ENCODE results near the gene PGAP6. TPM values are rescaled to one million over a fixed set of nuclear protein-coding genes. Genes with fewer than 3 reads are reported as not detected.

The PGAP6 gene
- 24.8 to 39.9 TPM (median 34.7 TPM) in 5 replicates for total RNA-seq (2022; extraction: Qiagen RNA extraction)

GRCh38 chr16:381789-382717, at the start of gene PGAP6:
Gene PGAP6, minus strand, starts transcription at chr16:381978. Its CDS starts 157 bp downstream, at chr16:381821.

GRCh38 chr16:425082-425718, 43.4 kb upstream of the PGAP6 start, which contains the start of gene RAB11FIP3:
Gene RAB11FIP3, plus strand, starts transcription at chr16:425649. Its CDS starts 358 bp downstream, at chr16:426007.

GRCh38 chr16:401468-402348, 19.9 kb upstream of the PGAP6 start, which contains the start of gene DECR2:
Gene DECR2, plus strand, starts transcription at chr16:401885. Its CDS starts 79 bp downstream, at chr16:401964.

GRCh38 chr16:397135-397661, 15.4 kb upstream of the PGAP6 start, which contains the start of gene NME4:
Gene NME4, plus strand, starts transcription at chr16:397199. Its CDS starts 24 bp downstream, at chr16:397223.

GRCh38 chr16:370443-370842, 11.3 kb downstream of the PGAP6 start, which contains the start of gene MRPL28:
Gene MRPL28, minus strand, starts transcription at chr16:370538. Its CDS starts 320 bp downstream, at chr16:370218.

GRCh38 chr16:352547-353403, 29.0 kb downstream of the PGAP6 start, which contains the start of gene AXIN1:
Gene AXIN1, minus strand, starts transcription at chr16:352723. Its CDS starts 5,698 bp downstream, at chr16:347025.

Other genes with a start within 250 kb of the PGAP6 start
- 18.7 to 32.9 TPM (median 30.2 TPM) in 5 replicates for gene NPRL3, start 243.3 kb downstream of the PGAP6 start, total RNA-seq (2022; extraction: Qiagen RNA extraction)
- 0.19 TPM in 1 of 5 replicates, not detected in the others for gene HBZ, start 229.3 kb downstream of the PGAP6 start, total RNA-seq (2022; extraction: Qiagen RNA extraction)
- gene HBM, start 216.0 kb downstream of the PGAP6 start, total RNA-seq (2022; extraction: Qiagen RNA extraction): not detected in 5 replicates
- 0.25 to 1.0 TPM (median 0.36 TPM) in 5 replicates for gene HBA2, start 209.1 kb downstream of the PGAP6 start, total RNA-seq (2022; extraction: Qiagen RNA extraction)
- 0.99 to 2.3 TPM (median 2.0 TPM) in 5 replicates for gene HBA1, start 205.3 kb downstream of the PGAP6 start, total RNA-seq (2022; extraction: Qiagen RNA extraction)
- gene HBQ1, start 201.5 kb downstream of the PGAP6 start, total RNA-seq (2022; extraction: Qiagen RNA extraction): 4.5 to 7.2 TPM (median 6.6 TPM) in 5 replicates
- gene LUC7L, start 152.5 kb downstream of the PGAP6 start, total RNA-seq (2022; extraction: Qiagen RNA extraction): 35.9 to 49.4 TPM (median 45.7 TPM) in 5 replicates
- gene FAM234A, start 147.2 kb downstream of the PGAP6 start, total RNA-seq (2022; extraction: Qiagen RNA extraction): 40.4 to 53.2 TPM (median 47.3 TPM) in 5 replicates
- gene RGS11, start 106.0 kb downstream of the PGAP6 start, total RNA-seq (2022; extraction: Qiagen RNA extraction): 2.3 to 5.4 TPM (median 3.7 TPM) in 5 replicates
- 2.6 to 3.1 TPM (median 2.8 TPM) in 5 replicates for gene ARHGDIG, start 101.4 kb downstream of the PGAP6 start, total RNA-seq (2022; extraction: Qiagen RNA extraction)
- 0.17 to 0.37 TPM (median 0.30 TPM) in 5 replicates for gene PDIA2, start 98.8 kb downstream of the PGAP6 start, total RNA-seq (2022; extraction: Qiagen RNA extraction)
- 25.9 to 34.1 TPM (median 33.5 TPM) in 5 replicates for gene AXIN1, start 29.3 kb downstream of the PGAP6 start, total RNA-seq (2022; extraction: Qiagen RNA extraction)
- 123 to 138 TPM (median 131 TPM) in 5 replicates for gene MRPL28, start 11.4 kb downstream of the PGAP6 start, total RNA-seq (2022; extraction: Qiagen RNA extraction)
- gene NME4, start 15.2 kb upstream of the PGAP6 start, total RNA-seq (2022; extraction: Qiagen RNA extraction): 275 to 460 TPM (median 445 TPM) in 5 replicates
- gene DECR2, start 19.9 kb upstream of the PGAP6 start, total RNA-seq (2022; extraction: Qiagen RNA extraction): 21.2 to 29.7 TPM (median 26.3 TPM) in 5 replicates
- 23.1 to 33.6 TPM (median 29.8 TPM) in 5 replicates for gene RAB11FIP3, start 43.7 kb upstream of the PGAP6 start, total RNA-seq (2022; extraction: Qiagen RNA extraction)
- gene CAPN15, start 145.7 kb upstream of the PGAP6 start, total RNA-seq (2022; extraction: Qiagen RNA extraction): 34.5 to 76.4 TPM (median 71.6 TPM) in 5 replicates
- gene PRR35, start 178.4 kb upstream of the PGAP6 start, total RNA-seq (2022; extraction: Qiagen RNA extraction): 0.11 to 0.19 TPM (median 0.15 TPM) in 5 replicates
- gene NHLRC4, start 185.0 kb upstream of the PGAP6 start, total RNA-seq (2022; extraction: Qiagen RNA extraction): 0.14 to 0.26 TPM (median 0.21 TPM) in 5 replicates
- gene PIGQ, start 188.0 kb upstream of the PGAP6 start, total RNA-seq (2022; extraction: Qiagen RNA extraction): 24.2 to 41.4 TPM (median 35.5 TPM) in 5 replicates
- 10.2 to 18.4 TPM (median 18.1 TPM) in 5 replicates for gene RAB40C, start 208.1 kb upstream of the PGAP6 start, total RNA-seq (2022; extraction: Qiagen RNA extraction)
- gene WFIKKN1, start 249.0 kb upstream of the PGAP6 start, total RNA-seq (2022; extraction: Qiagen RNA extraction): 0.07 to 0.25 TPM (median 0.18 TPM) in 5 replicates